Hippocampal formation (tissue), 2 donors: Measurements from ENCODE around the gene PFDN4.

Source experiments
- DNase-seq, 2 donors: peaks; one replicate each; lab custom pipeline; 2025; lab: John Stamatoyannopoulos, UW

PFDN4 gene

DNA sequence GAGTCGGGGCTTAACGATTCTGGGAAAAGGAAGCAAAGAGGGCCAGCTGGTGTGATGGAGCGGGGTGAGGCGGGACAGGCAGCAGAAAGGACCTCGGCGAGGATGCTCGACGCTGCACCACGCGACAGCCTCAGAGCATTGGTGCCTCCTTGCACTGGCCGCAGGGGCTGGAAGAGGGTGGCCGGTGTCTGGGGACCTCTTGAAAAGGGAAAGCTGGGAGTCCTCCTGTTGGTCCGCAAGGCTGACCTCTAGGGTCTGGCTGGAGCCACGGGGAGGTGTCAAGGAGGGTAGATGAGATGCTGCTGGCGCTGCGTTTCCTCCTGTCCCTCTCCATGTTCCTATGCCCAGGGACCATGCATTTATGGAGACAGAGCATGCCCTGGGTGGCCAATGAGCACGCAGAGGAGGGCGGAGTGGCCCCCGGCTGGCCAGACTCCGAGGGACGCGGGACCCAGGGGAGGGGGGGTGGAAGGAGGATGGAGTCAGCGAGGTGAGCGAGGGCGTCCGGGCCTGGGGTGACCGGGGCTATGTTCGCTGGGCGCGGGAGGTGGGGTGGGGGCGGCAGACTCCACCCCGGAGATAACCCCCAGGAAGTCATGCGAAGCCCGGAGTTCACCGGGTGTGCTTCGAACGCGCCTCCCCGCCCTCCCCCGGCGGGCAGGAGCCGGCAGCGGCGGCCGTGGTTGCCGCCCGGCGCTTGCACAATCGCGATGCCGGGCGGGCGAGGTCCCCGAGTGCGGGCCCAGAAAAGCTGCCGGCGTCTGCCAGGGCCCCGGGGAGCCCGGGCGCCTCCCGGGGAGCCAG lies 34.0 kb upstream of the PFDN4 start, which contains the start of gene CYP24A1:
TSS of gene CYP24A1 (minus strand) at position 334 of the 804 bp plus-strand sequence. CDS start 407 bp downstream, outside the sequence.
- no peak for DNase-seq

DNA sequence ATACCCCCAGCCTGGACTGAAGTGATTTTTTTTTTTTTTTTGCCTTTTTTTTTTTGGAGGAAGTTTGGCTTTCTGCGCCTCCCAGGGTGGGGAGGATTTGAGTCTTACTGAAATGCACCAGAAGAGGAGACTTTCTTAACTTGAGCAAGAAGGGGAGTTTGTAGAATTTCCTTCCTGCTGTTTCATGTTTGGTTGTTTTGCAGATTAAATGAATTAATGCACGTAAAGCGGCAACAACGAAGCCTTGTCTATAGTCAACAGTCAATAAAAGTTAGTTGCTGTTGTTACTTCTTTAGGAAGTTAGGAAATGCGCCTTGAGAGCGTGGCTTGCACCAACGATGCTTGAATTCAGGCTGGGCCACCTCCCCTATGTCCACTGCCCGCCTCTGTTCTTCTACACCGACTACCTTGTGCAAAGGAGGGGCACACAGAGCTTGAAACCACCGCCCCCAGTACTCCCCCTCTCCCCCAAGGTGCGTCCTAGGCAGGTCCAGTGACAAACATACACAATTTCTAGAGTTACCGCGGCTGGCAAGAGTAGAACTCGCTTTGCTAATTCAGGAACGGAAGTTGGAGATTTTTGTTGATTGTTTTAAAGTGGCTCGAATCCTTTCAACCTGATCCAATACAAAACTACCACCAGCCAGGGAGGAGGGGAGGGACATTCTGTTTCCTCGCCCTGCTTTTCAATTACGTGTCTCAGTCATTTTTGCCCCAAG lies 33.3 kb upstream of the PFDN4 start:
- DNase-seq = no peak

DNA sequence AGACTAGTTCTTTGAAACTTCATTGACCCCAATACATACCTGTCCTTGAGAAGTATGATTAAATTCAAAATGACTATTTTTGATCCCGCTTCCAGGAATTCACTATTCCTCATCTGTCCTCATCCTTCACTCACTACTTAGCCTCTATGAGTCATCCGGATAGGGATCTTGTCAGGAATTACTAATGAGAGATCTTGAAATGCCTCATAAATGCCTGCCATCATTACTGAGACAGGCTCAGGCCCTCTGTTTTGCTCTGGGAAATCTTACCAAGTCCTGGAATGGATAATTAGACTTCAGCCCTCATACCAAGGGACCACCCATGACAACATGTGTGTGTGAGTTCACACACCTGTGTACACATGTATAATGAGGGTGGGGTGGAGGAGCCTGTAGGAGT lies 31.3 kb upstream of the PFDN4 start:
- no peak for DNase-seq

DNA sequence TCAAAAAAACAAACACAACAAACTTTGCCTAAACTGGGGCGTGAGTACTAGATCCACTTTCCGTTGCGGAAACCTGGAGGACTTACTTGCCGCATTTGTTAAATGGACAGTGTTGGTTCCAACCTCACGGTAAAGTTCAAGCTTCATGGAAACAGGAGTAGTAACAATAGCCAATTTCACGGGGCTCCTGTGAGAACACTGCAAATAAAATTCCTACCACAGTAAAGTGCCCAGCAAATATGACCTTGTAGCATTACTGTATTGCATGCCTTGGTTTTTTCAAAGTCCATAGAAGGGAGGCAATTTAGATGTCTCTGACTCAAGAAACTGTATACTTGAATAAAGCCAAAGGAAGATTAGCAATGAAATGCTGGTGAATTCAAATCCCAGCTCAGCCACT lies 30.5 kb upstream of the PFDN4 start:
- no peak for DNase-seq

GRCh38 chr20:54178256-54178655 lies 29.6 kb upstream of the PFDN4 start:
- DNase-seq = no peak

- DNase-seq = no peak
These were observed 27.9 kb upstream of the PFDN4 start for GRCh38 chr20:54179946-54180345.

GRCh38 chr20:54180931-54181330 lies 27.0 kb upstream of the PFDN4 start:
- no peak for DNase-seq

DNA sequence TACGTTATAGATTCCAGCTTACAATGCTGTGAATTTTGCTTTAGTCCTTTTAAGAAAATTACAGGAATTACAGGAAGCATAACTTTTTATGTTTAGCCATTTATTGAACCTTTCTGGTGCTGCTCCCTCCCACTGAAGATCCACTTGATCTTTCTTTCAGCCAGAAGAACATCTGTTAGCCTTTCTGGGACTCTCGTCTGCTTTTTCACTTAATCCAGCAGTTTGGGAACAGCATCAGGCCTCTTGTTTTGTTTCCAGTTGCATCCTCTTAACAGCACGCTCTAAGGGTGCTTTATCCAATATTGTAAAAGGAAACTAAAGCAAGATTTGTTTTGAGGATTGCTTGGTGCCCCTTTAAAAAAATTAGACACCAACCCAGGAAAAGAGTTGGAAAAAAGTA lies 23.8 kb upstream of the PFDN4 start:
- DNase-seq = no peak

DNA sequence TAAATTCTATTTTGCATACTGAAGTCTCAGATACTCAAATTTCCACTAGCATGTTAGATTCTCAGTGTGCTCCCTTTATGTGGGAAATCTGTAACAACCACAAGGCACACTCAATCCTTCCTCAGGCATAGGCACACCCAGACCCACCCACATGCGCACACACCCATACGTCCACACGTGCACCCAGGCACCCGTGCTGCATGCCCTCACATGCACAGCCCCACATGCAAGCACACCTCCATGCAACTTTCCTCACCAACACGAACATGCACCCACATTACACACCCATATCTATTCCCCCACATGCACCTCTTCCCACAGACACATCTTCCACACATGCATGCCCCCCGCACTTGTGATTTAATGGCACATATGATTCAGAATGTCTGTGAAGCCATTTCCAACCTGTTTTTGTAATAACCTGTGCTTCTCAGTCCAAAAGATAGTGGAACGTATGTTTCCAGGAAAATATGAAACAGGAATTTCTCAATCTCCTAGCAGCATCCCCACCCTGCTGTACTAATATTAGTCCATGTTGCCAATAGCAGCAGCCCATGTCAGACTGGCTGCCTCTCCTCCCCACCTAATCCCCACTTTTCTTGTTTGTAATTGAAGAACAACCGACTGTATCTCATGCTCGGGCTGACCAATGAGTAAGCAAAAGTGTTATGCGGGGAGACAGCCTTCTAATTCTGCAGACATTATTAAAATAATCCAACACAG lies 22.8 kb upstream of the PFDN4 start:
- DNase-seq = no peak

DNA sequence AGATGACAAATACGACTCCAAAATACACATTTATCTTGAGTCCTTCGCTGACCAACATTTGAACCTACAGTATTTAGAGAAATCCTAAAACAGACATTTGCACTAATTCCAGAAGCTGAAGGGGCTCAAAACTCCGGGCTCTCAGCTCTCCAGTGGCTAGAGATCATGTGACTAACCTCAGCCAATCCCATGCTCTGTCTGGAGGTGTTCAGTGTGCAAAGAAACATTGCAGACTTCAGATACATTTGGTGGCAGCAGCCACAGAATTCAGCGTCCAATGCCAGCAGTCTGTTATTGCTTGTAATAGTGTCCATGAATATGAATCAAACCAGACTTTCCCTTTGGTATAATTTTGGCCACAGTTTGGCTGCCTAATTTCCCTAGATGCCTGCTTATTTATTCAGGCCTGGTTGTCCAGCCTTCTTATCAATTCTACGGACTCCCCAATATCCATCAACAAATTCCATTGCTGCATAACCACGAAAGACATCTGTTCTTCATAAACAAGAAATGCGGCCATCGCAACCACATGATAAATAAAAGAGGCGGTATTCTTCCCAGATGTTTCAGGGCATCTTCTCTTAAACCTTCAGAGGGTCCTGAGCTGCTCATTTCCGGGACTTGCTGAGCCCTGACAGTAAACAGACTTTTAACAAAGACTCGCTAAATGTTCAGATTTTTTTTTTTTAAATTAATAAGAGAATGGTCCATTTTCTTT lies 19.6 kb upstream of the PFDN4 start:
- no peak for DNase-seq

DNA sequence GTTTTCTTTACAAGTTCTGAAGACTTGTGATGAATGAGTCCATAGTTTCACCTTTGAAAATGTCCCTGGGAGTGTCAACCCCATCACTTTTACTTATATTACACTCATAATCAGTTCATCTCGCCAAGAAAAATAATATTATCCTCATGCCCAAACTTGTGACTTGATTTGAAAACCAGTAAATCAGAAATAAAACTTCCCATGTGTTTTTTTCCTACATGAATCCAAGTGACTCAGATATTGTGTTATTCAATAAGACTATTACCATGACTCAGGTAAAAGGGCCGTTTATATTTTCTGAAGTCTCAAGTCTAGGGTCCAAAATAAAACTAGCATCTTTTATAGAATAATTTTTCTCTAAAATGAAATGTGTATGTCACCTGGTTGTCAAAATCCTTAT lies 18.3 kb upstream of the PFDN4 start:
- no peak for DNase-seq

- DNase-seq = no peak
These were observed 17.7 kb upstream of the PFDN4 start for GRCh38 chr20:54190217-54190616.

GRCh38 chr20:54193817-54194216 lies 14.1 kb upstream of the PFDN4 start:
- DNase-seq = no peak

GRCh38 chr20:54194724-54195438 lies 13.0 kb upstream of the PFDN4 start:
- DNase-seq = no peak

DNA sequence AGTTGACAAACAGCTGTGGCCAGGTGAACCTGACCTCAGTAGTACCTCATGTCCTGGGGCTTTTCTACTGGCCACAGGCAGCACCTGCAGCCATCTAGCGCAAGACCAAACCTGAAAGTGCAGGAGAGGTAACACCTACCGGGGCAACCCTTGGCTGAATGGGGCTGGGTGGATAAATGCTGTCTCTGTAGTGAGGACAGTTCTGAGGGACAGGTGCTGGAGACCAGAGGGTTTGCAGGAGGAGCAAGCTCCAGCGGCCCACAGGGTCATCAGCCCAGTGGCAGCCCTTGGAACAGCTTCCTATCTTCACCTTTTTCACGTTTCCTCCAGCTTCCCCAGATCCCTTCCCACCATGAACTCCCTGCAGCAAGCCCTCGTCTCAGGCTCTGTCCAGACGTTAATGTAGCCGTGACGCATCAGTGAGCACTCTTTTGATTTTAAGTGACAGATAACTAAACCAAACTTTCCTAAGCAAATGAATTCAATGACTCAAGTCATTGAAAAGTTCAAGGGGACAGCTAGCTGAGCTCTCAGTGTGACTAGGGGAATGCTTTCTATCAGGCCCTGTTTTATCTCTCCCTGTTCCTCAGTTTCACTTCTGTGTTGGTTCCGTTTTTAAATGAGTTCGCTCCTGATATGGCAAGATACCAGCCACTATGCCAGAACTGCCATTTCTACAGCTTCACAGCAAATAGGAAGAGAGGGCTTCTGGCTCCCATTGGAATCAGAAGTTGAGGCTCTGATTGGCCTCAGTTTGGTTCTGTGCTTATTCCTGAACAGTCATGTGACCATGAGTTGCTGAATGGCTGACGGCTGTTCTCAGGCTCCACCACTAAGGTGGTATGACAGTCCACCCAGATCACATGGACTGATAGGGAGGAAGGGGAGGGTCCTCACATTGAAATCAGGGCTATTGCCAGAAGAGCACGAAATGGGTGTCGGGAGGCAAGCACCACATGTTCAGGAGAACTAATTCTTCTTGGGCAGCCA lies 12.1 kb upstream of the PFDN4 start:
- no peak for DNase-seq

DNA sequence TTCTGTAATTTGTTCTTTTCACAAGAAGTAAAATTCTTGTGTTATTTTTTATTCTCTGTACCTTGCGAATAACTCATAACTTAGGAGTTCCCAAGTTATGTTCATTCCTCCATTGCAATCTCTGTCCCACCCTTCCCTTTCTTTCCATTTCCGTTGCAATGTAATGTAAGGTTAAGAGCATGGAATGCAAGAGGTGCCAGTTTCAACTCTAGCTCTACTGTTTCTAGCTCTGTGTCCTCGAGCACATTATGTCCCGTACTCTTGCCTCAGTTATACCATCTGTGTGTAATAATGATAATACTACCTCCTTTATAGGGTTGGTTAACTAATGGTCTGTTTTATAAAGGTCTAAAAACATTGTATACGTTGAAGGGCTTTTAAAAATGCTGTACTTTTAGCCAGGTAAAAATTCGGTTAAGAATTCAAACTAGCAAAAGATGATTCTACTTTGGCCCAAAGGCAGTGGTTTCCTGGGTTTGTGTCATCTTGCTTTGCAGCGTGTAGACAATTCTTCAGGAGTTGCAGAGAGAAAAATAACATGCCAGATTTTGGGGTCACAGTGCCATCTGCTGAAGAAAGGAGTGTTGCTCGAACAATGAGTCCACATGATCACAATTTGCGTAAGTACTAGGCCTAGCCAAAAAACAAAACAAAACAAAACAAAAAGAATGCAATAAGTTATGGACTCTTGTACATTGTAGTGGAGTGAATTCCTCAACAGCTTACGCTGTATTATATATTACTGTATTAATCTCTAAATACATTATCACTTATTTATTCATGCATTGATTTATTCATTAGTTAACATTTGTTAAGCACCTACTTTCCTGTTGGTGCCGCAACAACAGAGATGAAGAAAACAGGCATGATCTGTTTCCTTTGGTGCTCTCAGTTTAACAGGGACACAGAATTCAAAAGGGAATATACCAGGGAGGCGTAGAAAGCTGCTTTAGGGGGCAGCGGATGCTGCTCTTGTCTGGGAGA lies 10.0 kb upstream of the PFDN4 start:
- DNase-seq = no peak

DNA sequence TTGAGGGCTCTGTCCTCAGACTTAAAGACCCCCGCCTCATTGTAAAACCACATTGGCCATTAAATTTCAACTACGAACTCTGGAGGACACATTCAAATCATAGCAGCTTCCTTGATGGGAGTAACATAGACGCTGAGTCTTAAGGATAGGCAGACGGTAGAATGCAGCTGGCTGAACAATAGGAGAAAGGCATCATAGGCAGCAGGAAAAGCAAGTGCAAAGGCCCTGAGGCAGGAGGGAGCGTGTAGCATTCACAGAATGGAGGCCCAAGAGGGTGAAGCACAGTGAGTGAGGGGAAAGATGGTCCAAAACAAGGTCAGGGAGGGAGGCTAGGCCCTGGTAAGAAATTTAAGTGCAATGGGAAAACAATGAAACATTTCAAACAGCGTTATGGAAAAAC lies 8.6 kb upstream of the PFDN4 start:
- DNase-seq = no peak

- peak; percentile 43 to 51 for DNase-seq
These were observed 8.1 kb upstream of the PFDN4 start for GRCh38 chr20:54199721-54200176.
